Left ventricle myocardium inferior (tissue), 1 donor: Measurements from ENCODE around the gene ALOX5. TPM values are rescaled to one million over a fixed set of nuclear protein-coding genes. Genes with fewer than 3 reads are reported as not detected.

ENCODE experiments used
- DNase-seq: peaks from one replicate; pipeline ENCODE4 v3.0.0-alpha.2; 2020
- H3K27ac ChIP-seq: fragments of 200-600 bp; replicated peaks from 2 replicates; pipeline ENCODE4 v1.8.0; 2021
- H3K27me3 ChIP-seq: fragments of 200-600 bp; 2 replicates; pipeline ENCODE4 v1.8.0; 2021; ENCODE audit warnings: low read depth
- H3K36me3 ChIP-seq: fragments of 200-600 bp; 2 replicates; pipeline ENCODE4 v1.8.0; 2021
- H3K4me1 ChIP-seq: fragments of 200-600 bp; 2 replicates; pipeline ENCODE4 v1.8.0; 2021
- H3K4me3 ChIP-seq: fragments of 200-600 bp; 2 replicates; pipeline ENCODE4 v1.8.0; 2021; ENCODE audit warnings: mild to moderate bottlenecking, moderate library complexity
- H3K9me3 ChIP-seq: fragments of 200-600 bp; replicated peaks from 2 replicates; pipeline ENCODE4 v1.8.0; 2021
- intact Hi-C: fragments of 100-400 bp; cut with micrococcal nuclease; formaldehyde crosslinking; loops from one replicate; pipeline ENCODE4 v1.11.0; 2022
- total RNA-seq: library from RNA; stranded (reverse); fragmentation: NEBNext Ultra II Directional; extraction: Animal tissue kit (Norgen Biotek cat#: 25700); gene quantifications from one replicate; pipeline ENCODE4 v1.2.1, GENCODE V29; 2021
- TF ChIP-seq, protein P1 (sequence below): fragments of 200-600 bp; IDR thresholded peaks from 2 replicates; pipeline ENCODE4 v1.8.0; 2021; ENCODE audit warnings: antibody characterized with exemption, mild to moderate bottlenecking, borderline replicate concordance
- donor health status: DM: no; HTN: yes; CAD: no; lungs with severe emphysema.

ALOX5 gene
- total RNA-seq, 1 donor from 2014 or later = 3.2 TPM

DNA sequence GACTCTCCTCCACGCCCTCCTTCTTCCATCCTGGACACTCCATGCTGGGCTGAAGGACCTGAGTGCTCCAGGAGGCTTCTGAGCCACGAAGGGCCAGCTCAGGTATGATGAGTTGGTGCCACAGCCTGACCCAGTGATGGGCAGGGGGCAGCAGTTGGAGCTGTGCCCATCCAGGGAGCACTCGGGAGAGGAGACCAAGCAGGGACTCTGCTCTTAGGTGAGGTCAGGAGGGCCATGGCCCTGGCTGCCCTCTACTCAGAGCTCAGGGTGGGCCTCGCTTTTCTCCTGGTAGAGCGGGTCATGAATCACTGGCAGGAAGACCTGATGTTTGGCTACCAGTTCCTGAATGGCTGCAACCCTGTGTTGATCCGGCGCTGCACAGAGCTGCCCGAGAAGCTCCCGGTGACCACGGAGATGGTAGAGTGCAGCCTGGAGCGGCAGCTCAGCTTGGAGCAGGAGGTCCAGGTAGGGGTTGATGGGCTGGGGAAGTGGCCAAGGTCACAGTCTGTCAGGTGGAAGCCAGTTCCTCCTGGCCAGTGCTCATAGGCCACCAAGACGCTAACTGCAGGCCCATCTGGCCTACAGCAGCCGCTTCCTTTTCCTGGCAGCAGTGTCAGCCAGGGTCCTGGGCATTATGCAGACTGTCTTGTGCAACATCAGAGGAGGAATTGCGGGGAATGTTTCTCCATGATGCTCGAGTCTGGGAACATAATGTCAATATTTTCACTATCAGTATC is 50.8 kb downstream of the ALOX5 start:
- H3K27ac ChIP-seq = no peak overlapping the region
- H3K36me3 ChIP-seq = no peaks in the 10 kb centered on the region
- intact Hi-C loops = no loop called here
- H3K9me3 ChIP-seq = no peaks in the 10 kb centered on the region
- peaks cover 32% of the 10 kb centered on the region for H3K4me1 ChIP-seq
- DNase-seq = no peak
- peaks cover 29% of the 10 kb centered on the region for H3K27me3 ChIP-seq
- no peak overlapping the region for H3K4me3 ChIP-seq
- TF ChIP-seq, protein P1, sequence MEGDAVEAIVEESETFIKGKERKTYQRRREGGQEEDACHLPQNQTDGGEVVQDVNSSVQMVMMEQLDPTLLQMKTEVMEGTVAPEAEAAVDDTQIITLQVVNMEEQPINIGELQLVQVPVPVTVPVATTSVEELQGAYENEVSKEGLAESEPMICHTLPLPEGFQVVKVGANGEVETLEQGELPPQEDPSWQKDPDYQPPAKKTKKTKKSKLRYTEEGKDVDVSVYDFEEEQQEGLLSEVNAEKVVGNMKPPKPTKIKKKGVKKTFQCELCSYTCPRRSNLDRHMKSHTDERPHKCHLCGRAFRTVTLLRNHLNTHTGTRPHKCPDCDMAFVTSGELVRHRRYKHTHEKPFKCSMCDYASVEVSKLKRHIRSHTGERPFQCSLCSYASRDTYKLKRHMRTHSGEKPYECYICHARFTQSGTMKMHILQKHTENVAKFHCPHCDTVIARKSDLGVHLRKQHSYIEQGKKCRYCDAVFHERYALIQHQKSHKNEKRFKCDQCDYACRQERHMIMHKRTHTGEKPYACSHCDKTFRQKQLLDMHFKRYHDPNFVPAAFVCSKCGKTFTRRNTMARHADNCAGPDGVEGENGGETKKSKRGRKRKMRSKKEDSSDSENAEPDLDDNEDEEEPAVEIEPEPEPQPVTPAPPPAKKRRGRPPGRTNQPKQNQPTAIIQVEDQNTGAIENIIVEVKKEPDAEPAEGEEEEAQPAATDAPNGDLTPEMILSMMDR = no peak

DNA sequence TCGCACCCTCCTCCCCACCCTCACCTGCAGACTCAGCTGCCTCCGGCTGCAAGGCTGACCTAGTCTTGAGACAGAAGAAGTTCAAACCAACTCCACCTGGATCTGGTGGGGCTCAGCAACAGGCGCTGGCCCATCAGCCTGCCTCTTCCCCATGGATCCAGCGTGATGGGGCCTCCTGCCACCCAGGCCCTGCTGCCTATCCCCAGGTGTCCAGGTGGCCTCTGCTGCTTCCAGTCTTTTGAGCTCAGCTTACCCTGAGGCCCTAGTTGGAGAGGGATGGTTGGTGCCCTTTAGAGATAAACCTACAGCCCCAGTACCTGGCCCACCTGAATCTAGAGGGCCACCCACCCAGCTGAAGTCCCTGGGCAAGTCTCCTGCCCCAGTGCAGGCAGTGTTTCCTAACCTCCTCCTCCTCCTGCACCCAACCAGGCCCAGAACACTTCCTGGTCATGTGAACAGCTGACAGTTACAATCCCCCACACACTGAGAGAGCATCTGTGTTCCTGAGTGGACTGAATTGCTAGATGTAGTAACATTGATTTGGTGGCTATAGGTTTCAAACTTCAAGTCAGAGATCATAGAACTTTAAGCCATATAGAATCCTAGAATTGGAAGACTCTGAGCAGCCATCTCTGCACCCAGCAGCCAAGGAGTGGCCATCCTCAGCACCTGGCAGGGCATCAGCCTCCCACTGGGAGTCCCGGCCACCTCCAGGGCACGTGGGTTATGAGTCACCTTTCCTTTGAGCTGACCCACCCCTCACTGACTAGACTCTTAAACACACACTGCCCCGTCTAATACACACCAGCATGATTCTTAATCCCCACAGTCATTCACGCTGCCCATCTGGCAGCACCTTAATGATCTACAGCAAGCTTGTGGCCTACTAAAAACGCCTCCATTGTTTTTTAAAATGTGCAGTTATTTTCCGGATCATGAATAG is 51.9 kb downstream of the ALOX5 start:
- TF ChIP-seq, protein P1 = no peak
- H3K27me3 ChIP-seq = peaks cover 36% of the 10 kb centered on the region
- H3K4me1 ChIP-seq = peaks cover 21% of the 10 kb centered on the region
- H3K4me3 ChIP-seq = no peak overlapping the region
- no peaks in the 10 kb centered on the region for H3K36me3 ChIP-seq
- no peak for DNase-seq
- H3K9me3 ChIP-seq = no peaks in the 10 kb centered on the region
- intact Hi-C loops = no loop called here
- no peak overlapping the region for H3K27ac ChIP-seq

DNA sequence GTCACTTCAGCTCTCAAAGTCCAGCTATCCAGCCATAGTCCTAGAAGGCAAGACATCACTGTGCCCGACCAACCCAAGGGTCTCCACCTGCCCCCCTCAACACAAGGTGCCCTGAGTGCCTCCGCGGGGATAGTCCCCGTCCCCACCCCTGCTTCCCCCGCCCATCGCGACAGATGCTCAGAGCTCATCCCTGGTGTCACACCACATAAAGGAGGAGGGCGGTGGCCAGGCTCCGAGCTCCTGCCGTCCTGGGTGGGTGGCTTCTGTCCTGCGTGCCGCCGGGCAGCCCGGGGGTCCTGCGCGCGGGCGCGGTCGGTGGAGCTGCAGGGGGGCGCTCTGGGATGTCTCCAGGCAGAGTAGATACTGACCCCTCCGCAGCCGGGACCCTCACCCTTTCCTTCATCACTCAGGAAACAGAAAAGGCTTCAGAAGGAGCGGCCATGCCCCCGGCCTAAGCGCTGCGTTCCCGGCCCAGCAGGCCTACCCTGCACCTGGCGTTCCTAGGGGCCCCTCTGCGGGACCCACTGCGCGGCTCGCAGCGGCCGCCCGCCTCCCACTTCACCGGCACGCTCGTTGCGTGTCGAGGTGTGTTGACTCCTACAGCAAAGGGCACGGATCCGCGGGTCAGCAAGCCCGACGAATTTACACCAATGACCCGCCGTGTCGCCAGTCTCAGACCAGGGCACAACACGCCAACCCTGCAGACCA is 53.4 kb downstream of the ALOX5 start:
- intact Hi-C loops = no loop called here
- Histone ChIP-seq H3K4me3 (peak overlapping the region; percentile 54), H3K27ac (no peak overlapping the region)

GRCh38 chr10:45427970-45428366 is 54.0 kb downstream of the ALOX5 start:
- DNase-seq = no peak

More for the DNA sequence above, 53.4 kb downstream of the ALOX5 start:
- H3K4me1 ChIP-seq = peaks cover 14% of the 10 kb centered on the region
- no peaks in the 10 kb centered on the region for H3K9me3 ChIP-seq
- no peak for DNase-seq
- H3K27me3 ChIP-seq = peaks cover 36% of the 10 kb centered on the region
- TF ChIP-seq, protein P1 = no peak
- no peaks in the 10 kb centered on the region for H3K36me3 ChIP-seq

More at GRCh38 chr10:45427970-45428366, 54.0 kb downstream of the ALOX5 start:
- peaks cover 14% of the 10 kb centered on the region for H3K4me1 ChIP-seq
- peak overlapping the region; percentile 54 for H3K4me3 ChIP-seq
- H3K9me3 ChIP-seq = no peaks in the 10 kb centered on the region
- intact Hi-C loops = no loop called here
- H3K27ac ChIP-seq = no peak overlapping the region
- H3K36me3 ChIP-seq = no peaks in the 10 kb centered on the region
- TF ChIP-seq, protein P1 = no peak
- H3K27me3 ChIP-seq = peaks cover 36% of the 10 kb centered on the region
